ENCODE measurements around the gene ZNF268.

The ZNF268 gene

DNA sequence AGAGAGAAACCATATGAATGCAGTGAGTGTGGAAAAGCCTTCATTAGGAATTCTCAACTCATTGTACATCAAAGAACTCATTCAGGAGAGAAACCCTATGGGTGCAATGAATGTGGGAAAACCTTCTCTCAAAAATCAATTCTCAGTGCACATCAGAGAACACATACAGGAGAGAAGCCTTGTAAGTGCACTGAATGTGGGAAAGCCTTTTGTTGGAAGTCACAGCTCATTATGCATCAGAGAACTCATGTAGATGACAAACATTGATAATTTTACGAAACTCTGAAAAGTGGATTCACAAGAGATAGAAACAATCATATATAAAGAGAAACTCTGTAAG is 22.9 kb downstream of the ZNF268 start:
- no peaks in the 10 kb centered on the region for H3K27me3 Mint-ChIP-seq
- peaks cover 61% of the 10 kb centered on the region for H3K36me3 Mint-ChIP-seq
- H3K4me3 Mint-ChIP-seq = no peak overlapping the region
- CTCF ChIA-PET = no interaction called here
- no peaks in the 10 kb centered on the region for H3K4me1 Mint-ChIP-seq
- DNase-seq = no peak
- H3K27ac Mint-ChIP-seq = no peak overlapping the region
- H3K9me3 Mint-ChIP-seq = peaks cover 80% of the 10 kb centered on the region

DNA sequence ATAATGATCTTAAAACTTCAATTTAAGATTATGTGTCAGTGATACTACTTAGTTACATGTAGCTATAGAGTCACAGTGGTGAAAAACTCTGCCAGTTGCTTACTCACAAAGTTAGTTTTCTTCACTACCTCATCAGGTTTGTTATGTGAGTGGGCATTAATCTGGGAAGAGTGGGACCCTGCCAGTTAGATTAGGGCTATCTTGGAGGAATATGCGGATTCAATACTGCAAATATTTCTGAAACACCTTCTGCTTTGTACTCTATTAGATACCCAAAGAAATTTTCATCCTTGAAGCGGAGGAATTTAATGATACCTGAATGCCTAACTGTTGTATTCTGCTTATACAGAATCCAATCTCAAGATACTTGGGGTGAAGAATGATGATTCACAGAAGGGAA is 25.1 kb downstream of the ZNF268 start:
- H3K27ac Mint-ChIP-seq = no peak overlapping the region
- no peaks in the 10 kb centered on the region for H3K4me1 Mint-ChIP-seq
- CTCF ChIA-PET = no interaction called here
- peaks cover 41% of the 10 kb centered on the region for H3K36me3 Mint-ChIP-seq
- peaks cover 73% of the 10 kb centered on the region for H3K9me3 Mint-ChIP-seq
- no peak for DNase-seq
- no peaks in the 10 kb centered on the region for H3K27me3 Mint-ChIP-seq
- no peak overlapping the region for H3K4me3 Mint-ChIP-seq

DNA sequence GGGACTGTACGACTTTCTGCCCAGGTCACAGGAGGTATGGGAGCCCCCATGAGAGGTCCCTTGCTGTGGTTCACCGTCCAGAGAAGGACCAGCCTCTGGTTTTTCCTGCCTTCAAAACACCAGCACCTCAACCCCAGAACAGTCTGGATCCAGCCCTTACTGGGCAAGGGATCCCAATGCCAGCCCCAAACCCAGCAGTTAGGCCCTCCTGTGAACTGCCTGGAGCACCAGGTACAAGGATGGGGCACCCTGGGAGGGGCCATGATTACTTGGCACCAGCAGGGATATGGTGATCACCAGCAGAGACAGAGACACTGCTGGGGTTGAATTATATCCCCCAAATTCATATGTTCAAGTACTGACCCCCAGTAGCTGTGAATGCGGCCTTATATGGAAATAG is 34.4 kb downstream of the ZNF268 start:
- H3K27me3 Mint-ChIP-seq = peaks cover 4% of the 10 kb centered on the region
- DNase-seq = no peak
- no peaks in the 10 kb centered on the region for H3K36me3 Mint-ChIP-seq
- H3K4me1 Mint-ChIP-seq = no peaks in the 10 kb centered on the region
- no peak overlapping the region for H3K27ac Mint-ChIP-seq
- peaks cover 59% of the 10 kb centered on the region for H3K9me3 Mint-ChIP-seq
- CTCF ChIA-PET = no interaction called here
- no peak overlapping the region for H3K4me3 Mint-ChIP-seq

DNA sequence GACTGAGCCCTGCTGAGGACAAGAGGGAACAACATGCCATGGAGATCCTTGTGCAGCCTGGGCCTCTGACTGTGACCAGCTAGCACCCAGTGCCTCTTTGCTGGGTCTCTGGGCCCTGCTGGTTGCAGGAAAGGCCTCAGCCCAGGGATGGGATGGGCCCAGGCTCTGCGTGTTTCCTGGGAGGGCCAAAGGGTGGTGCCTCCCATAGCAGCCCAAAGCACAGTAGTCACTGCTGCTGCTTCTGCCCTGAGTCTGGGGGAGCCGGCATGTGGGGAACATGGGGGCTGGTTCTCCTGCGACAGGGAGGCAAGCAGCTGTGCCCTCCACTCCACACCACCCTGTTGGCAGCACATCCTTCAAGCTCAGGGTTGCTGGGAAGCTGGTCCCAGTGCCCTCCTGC is 35.9 kb downstream of the ZNF268 start:
- Mint-ChIP-seq H3K27me3 (peaks cover 4% of the 10 kb centered on the region), H3K9me3 (peaks cover 59% of the 10 kb centered on the region), H3K27ac (no peak overlapping the region), H3K4me1 (no peaks in the 10 kb centered on the region), H3K36me3 (no peaks in the 10 kb centered on the region), H3K4me3 (no peak overlapping the region)
- DNase-seq = no peak
- CTCF ChIA-PET = no interaction called here

DNA sequence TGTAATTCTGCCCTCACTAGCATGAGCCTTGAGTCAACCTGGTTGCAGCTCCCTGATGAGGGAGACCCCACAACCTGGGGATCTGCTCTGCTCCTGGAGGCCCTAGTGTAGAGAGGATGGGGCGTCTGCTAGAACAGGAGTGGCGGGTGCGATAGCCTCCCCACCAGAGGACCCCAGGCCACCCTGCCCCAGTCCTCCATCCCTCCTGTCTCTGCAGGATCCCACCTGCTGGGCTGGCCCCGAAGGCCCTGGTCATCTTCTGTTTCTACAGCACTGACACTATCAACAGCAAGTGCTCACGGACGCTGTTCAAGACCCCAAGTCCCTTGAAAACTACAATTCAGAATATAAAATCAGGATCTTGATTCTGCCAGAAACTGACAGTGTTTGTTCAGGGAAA is 39.2 kb downstream of the ZNF268 start:
- CTCF ChIA-PET = no interaction called here
- Mint-ChIP-seq H3K27ac (no peak overlapping the region), H3K36me3 (no peaks in the 10 kb centered on the region), H3K4me1 (no peaks in the 10 kb centered on the region), H3K9me3 (peaks cover 58% of the 10 kb centered on the region), H3K27me3 (no peaks in the 10 kb centered on the region), H3K4me3 (no peak overlapping the region)
- DNase-seq = no peak

DNA sequence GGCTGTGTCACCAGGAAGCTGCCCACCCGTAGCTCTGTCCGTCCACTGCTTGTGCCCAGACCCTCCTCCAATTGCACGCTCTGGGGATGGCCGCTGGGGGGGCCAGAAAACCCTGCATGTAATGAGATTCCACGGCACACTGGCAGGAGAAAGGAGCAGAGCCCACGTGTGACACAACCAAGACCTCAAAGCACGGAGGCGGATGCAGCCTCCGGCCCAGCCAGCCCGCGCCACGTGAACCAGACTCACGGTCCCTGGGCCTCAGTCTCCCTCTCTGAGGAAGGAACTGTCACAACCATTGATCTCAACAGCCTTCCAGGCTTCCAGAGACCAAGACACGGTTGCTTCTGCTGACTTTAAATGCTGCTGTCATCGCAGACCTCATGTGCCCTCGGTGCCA is 39.9 kb downstream of the ZNF268 start:
- H3K9me3 Mint-ChIP-seq = peaks cover 60% of the 10 kb centered on the region
- no peak overlapping the region for H3K27ac Mint-ChIP-seq
- CTCF ChIA-PET = no interaction called here
- no peaks in the 10 kb centered on the region for H3K27me3 Mint-ChIP-seq
- no peak overlapping the region for H3K4me3 Mint-ChIP-seq
- H3K4me1 Mint-ChIP-seq = no peaks in the 10 kb centered on the region
- no peak for DNase-seq
- no peaks in the 10 kb centered on the region for H3K36me3 Mint-ChIP-seq

DNA sequence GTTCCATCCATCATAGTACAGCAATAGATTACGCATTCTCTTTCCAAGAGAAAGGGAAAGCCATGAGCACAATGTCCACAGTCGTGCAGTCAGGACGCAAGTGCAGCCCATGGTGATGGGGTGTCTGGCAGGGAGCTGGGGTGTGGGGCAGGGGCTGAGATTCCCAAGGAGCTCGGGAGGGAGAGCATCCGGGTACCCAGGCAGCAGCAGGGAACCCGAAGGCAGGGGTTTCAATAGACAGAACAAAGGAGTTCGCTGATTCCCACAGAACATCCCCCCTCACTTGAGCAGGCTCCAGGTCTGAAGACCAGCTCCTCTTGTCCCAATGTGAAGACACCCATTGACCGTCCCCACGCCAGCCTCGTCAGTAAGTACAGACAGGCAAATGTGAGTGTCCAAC is 40.9 kb downstream of the ZNF268 start:
- Mint-ChIP-seq H3K9me3 (peaks cover 68% of the 10 kb centered on the region), H3K4me1 (no peaks in the 10 kb centered on the region), H3K4me3 (no peak overlapping the region), H3K36me3 (no peaks in the 10 kb centered on the region), H3K27ac (no peak overlapping the region), H3K27me3 (no peaks in the 10 kb centered on the region)
- CTCF ChIA-PET = no interaction called here
- no peak for DNase-seq

DNA sequence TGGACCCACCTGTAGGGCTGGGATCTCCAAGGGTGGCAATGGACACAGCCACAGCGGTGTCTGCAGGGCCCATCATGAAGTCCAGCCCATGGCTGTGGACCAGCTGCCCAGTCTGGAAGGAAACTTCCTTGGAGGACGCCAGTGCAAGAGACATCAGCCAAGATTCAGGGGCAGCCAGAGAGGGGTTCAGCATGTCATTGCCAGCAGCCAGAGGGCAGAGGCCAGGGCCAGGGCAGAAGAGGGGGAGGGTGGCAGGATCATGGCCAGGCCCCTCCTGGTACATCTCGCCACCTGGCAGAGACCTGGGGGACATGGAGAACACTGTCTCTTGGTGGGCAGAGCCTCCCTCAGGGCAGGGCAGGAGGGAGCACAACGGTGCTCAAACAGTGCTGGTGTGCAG is 44.2 kb downstream of the ZNF268 start:
- H3K27me3 Mint-ChIP-seq = no peaks in the 10 kb centered on the region
- H3K27ac Mint-ChIP-seq = no peak overlapping the region
- DNase-seq = no peak
- no peaks in the 10 kb centered on the region for H3K36me3 Mint-ChIP-seq
- CTCF ChIA-PET = interaction anchor here (0.5 kb wide), 1 partner anchor 94 kb away, joined by 4 read pairs; no protein-coding TSS in a partner anchor
- H3K9me3 Mint-ChIP-seq = peaks cover 63% of the 10 kb centered on the region
- no peaks in the 10 kb centered on the region for H3K4me1 Mint-ChIP-seq
- no peak overlapping the region for H3K4me3 Mint-ChIP-seq

DNA sequence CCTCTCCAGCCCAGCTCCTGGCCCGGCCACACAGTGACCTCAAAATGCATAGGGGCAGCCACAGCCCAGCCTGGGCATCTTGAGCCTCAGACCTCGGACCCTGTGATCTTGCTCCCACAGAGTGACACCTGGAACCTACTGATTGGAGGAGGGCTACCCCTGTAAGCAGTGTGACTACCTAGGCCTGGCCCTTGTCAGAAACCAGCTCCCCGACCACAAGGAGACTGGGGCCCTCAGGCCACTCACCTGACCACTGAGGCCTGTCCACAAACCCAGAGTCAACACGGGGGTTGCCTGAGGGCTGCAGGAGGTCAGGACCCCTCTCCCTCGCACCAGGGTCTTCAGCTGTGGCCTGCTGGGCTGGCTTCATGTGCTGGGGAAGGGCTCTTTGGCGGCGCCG is 45.4 kb downstream of the ZNF268 start:
- CTCF ChIA-PET = no interaction called here
- no peaks in the 10 kb centered on the region for H3K36me3 Mint-ChIP-seq
- peaks cover 66% of the 10 kb centered on the region for H3K9me3 Mint-ChIP-seq
- H3K4me3 Mint-ChIP-seq = no peak overlapping the region
- no peaks in the 10 kb centered on the region for H3K4me1 Mint-ChIP-seq
- DNase-seq = no peak
- no peak overlapping the region for H3K27ac Mint-ChIP-seq
- no peaks in the 10 kb centered on the region for H3K27me3 Mint-ChIP-seq

DNA sequence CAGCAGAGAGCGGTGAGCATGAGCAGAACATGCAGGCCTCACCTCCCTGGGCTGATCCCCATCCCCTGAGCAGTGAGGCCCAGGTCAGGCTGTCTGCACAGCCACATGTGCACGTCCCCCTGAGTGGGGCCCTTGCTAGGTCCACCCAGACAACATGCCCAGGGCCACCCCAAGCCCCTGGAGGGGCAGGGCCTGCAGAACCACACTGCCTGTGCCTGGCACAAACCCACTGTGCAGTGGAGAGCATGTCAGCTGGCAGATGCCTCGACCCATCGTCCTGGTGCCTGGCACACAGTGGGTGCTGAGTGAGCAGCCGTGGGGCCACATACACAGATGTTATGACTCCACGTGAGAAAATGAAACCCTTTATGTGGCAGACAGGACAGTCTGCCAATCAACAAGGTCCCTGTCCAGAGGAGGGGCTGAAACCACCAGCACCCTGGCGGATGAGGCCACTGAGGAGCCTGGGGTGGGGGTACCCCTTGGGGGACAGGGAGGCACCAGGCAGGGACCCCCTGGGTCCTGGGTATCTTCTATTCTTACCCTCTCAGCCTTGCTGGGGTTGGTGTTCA is 46.1 kb downstream of the ZNF268 start:
- Mint-ChIP-seq H3K4me1 (no peaks in the 10 kb centered on the region), H3K36me3 (no peaks in the 10 kb centered on the region), H3K9me3 (peaks cover 65% of the 10 kb centered on the region), H3K27me3 (no peaks in the 10 kb centered on the region), H3K27ac (no peak overlapping the region), H3K4me3 (no peak overlapping the region)
- DNase-seq = no peak
- CTCF ChIA-PET = no interaction called here

DNA sequence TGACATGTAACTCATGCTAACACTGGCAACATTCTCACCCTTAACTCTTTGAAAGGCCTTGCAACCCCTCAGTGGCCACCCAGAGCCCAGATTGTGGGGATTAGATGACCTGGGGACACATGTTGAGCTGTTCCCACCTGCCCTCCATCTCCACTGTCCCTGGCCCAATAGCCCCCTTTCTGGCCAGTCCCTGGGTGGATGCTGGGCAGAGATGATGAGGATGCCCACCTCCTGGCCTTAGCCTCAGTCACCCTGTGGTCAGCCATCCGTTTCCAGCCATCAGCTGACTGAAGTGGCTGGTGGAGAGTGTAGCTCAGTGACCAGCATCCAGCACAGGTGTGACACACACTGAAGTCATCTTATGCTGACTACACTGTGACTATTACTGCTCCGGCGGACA is 49.7 kb downstream of the ZNF268 start:
- Mint-ChIP-seq H3K36me3 (no peaks in the 10 kb centered on the region), H3K27me3 (no peaks in the 10 kb centered on the region), H3K4me3 (no peak overlapping the region), H3K4me1 (no peaks in the 10 kb centered on the region), H3K9me3 (peaks cover 67% of the 10 kb centered on the region), H3K27ac (no peak overlapping the region)
- DNase-seq = no peak
- CTCF ChIA-PET = no interaction called here

DNA sequence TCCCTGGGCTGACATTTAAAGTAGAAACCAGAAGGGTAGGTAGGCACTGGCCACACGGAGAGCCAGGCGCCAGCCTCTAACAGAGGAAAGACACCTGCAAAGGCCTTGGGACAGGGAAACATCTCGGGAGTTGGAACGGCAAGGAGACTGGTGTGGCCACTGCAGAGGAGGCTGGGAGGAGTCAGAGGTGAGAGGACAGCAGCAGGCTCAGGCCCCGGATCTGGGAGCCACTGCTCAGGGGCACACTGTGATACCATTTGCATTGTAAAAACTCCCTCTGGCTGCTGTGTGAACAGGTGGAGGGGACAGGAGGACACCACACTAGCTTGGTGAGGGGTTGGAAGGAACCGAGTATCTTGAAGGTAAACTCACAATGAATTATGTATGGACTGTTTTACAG is 51.7 kb downstream of the ZNF268 start:
- no peaks in the 10 kb centered on the region for H3K36me3 Mint-ChIP-seq
- peaks cover 63% of the 10 kb centered on the region for H3K9me3 Mint-ChIP-seq
- no peaks in the 10 kb centered on the region for H3K27me3 Mint-ChIP-seq
- no peak overlapping the region for H3K27ac Mint-ChIP-seq
- DNase-seq = no peak
- H3K4me3 Mint-ChIP-seq = no peak overlapping the region
- CTCF ChIA-PET = no interaction called here
- no peaks in the 10 kb centered on the region for H3K4me1 Mint-ChIP-seq

DNA sequence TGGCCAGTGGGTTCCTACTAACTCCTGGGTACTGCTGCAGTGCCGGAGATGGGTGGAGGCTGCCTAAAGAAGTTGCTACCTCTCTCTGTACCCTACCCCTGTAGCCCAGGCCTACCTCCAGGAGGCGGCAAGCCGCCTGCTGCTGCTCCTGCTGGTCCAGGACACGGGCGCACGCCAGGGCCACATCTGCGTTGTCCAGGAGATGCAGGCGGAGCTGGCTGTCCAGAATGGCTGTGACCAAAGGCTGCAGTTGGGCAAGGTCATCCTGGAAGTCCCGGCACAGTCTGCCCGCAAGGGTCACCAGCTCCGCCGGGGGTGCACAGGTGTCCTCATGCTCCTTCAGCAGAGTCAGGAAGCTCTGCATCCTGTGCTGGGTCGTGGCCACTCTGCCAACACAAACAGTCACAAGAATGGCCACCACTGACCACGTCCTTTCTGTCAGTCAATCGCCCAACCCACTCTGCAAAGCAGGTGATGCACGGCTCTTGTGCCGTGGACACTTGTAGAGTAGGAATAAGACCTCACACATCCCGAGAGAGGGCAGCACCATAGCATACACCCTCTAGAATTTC is 52.8 kb downstream of the ZNF268 start:
- CTCF ChIA-PET = no interaction called here
- Mint-ChIP-seq H3K36me3 (no peaks in the 10 kb centered on the region), H3K27ac (no peak overlapping the region), H3K9me3 (peaks cover 53% of the 10 kb centered on the region), H3K4me1 (no peaks in the 10 kb centered on the region), H3K27me3 (no peaks in the 10 kb centered on the region), H3K4me3 (no peak overlapping the region)
- no peak for DNase-seq

DNA sequence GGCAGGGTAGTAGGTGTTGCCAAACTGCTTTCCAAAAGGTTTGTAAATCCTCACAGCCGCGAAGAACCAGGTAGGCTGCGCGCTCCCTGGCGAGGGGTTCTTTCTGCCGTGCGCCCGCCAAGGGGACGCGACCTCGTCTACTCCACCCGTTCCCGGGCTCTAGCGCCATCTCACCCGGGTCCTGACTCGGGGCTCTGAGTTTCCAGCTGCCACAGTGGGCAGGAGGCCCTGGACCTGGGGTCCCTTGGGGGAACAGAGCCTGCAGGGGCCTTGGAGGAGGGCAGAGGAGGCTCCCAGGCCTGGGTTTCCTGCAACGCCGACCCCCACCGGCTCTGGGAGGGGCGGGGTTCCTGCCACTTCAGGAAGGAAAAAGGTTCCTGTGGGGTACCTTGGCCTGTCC is 53.7 kb downstream of the ZNF268 start:
- H3K27ac Mint-ChIP-seq = no peak overlapping the region
- H3K27me3 Mint-ChIP-seq = no peaks in the 10 kb centered on the region
- no peak overlapping the region for H3K4me3 Mint-ChIP-seq
- CTCF ChIA-PET = no interaction called here
- peaks cover 53% of the 10 kb centered on the region for H3K9me3 Mint-ChIP-seq
- no peak for DNase-seq
- H3K4me1 Mint-ChIP-seq = no peaks in the 10 kb centered on the region
- H3K36me3 Mint-ChIP-seq = no peaks in the 10 kb centered on the region

DNA sequence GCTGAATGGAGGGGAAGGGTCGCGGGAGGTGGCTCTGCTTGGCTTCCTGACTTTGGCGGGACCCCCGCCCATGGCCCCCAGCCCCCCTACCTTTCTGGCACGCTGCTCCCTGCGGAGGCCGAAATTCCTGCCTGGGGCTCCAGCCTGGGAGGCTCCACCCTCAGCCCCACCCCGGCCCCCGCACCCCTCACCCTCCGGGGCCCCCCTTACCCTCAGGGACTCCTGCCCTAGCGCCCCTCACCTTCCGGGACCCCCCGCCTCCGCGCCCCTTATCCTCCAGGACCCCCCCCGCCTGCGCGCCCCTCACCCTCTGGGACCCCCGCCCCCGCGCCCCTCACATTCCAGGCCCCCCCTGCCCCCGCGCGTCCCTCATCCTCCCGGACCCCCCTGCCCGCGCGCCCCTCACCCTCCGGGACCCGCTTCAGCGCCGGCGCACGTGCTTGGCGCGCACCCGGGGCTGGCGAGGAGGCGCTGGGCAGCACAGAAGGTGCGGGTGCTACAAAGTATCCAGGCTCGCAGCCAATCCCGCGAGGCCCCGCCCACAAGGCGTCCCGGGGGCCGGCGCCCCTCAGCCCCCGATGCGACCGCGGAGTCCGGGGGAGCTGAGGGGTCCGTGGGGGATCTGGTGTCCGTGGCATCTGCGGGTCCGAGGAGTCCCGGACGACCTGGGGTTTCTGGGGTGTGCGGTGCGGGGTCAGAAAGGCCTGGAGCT is 54.3 kb downstream of the ZNF268 start, which contains the start of gene ANHX:
TSS of gene ANHX (minus strand) at position 477 of the 712 bp plus-strand sequence. CDS start 1,521 bp downstream, outside the sequence.
- no peak for DNase-seq
- no peaks in the 10 kb centered on the region for H3K27me3 Mint-ChIP-seq
- CTCF ChIA-PET = no interaction called here
- H3K4me3 Mint-ChIP-seq = no peak within 1 kb of the TSS
- H3K4me1 Mint-ChIP-seq = no peaks in the 10 kb centered on the region
- H3K36me3 Mint-ChIP-seq = no peaks in the 10 kb centered on the region
- no peak within 1 kb of the TSS for H3K27ac Mint-ChIP-seq
- peaks cover 53% of the 10 kb centered on the region for H3K9me3 Mint-ChIP-seq

Data from activated naive CD4-positive, alpha-beta T cell treated with anti-CD3 and anti-CD28 coated beads, Interleukin-2, amount 10 ng/mL, durations not matched to agents 7 days and 5 days (primary cell).